Measurements from ENCODE around the gene FOS. TPM values are rescaled to one million over a fixed set of nuclear protein-coding genes. Genes with fewer than 3 reads are reported as not detected.

Gene FOS
- total RNA-seq, 4 donors from 2014 or later = 32.1 to 239 (median 121) TPM

DNA sequence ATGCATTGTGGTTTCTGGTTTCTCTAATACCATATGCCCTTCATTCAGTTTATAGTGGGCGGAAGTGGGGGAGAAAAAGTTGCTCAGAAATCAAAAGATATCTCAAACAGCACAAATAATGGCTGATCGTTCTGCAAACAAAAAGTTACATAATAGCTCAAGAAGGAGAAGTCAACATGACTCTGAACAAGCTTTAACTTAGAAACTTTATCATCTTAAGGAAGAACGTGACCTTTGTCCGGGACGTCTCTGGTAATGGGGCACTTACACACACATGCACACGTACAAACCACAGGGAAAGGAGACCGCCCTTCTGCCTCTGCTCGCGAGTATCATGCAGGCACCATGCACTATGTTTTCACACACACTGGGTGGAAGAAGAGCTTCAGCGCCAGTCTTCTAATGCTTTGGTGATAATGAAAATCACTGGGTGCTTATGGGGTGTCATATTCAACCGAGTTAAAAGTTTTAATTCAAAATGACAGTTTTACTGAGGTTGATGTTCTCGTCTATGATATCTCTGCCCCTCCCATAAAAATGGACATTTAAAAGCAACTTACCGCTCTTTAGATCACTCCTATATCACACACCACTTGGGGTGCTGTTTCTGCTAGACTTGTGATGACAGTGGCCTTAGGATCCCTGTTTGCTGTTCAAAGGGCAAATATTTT lies 4.7 kb downstream of the FOS start:
- Histone ChIP-seq H3K9me3 (no peaks in the 10 kb centered on the region), H3K27ac (no peak overlapping the region), H3K4me3 (replicated peaks in 1 of 3) (no peak overlapping the region), H3K36me3 (peaks cover 11 to 35% of the 10 kb centered on the region in 2 donors), H3K4me1 (peaks cover 16 to 27% of the 10 kb centered on the region in 2 donors), H3K27me3 (no peaks in the 10 kb centered on the region)
- TF ChIP-seq POLR2A (IDR thresholded peaks at IDR 0.05) = no peak
- TF ChIP-seq, protein P1, sequence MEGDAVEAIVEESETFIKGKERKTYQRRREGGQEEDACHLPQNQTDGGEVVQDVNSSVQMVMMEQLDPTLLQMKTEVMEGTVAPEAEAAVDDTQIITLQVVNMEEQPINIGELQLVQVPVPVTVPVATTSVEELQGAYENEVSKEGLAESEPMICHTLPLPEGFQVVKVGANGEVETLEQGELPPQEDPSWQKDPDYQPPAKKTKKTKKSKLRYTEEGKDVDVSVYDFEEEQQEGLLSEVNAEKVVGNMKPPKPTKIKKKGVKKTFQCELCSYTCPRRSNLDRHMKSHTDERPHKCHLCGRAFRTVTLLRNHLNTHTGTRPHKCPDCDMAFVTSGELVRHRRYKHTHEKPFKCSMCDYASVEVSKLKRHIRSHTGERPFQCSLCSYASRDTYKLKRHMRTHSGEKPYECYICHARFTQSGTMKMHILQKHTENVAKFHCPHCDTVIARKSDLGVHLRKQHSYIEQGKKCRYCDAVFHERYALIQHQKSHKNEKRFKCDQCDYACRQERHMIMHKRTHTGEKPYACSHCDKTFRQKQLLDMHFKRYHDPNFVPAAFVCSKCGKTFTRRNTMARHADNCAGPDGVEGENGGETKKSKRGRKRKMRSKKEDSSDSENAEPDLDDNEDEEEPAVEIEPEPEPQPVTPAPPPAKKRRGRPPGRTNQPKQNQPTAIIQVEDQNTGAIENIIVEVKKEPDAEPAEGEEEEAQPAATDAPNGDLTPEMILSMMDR (IDR thresholded peaks at IDR 0.05) = no peak
- intact Hi-C loops (cut with DNase I) = no loop called here
- WGBS, 2 donors = 85 to 87% methylated on average over 13 of the region's 13 CpGs
- DNase-seq = no peak

DNA sequence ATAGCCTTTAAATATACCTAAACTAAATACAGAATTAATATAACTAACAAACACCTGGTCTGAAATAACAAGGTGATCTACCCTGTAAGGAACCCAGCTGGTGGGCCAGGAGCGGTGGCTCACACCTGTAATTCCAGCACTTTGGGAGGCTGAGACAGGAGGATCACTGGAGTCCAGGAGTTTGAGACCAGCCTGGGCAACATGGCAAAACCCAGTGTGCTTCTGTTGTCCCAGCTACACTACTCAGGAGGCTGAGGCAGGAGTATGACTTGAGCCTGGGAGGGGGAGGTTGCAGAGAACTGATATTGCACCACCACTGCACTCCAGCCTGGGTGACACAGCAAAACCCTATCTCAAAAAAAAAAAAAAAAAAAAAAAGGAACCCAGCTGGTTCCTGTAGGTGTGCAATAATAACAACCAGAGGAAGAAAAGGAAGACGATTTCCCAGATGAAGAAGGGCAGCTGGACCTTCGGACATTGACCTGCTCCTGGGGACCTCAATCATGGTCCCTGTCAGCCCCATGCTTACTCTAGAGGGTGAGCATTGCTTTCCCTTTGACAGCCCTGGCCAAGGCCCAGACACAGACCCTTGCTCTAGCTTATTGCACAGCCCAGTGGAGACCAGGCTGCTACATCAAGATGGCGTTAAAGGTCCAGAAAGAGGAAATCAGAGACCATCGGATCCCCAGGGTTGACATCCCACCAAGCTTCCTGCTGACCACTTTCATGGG lies 5.4 kb downstream of the FOS start:
- no peak overlapping the region for H3K4me3 ChIP-seq (replicated peaks in 1 of 3)
- no peak for TF ChIP-seq POLR2A (IDR thresholded peaks at IDR 0.05)
- TF ChIP-seq, protein P1 (IDR thresholded peaks at IDR 0.05) = no peak
- 82 to 83% methylated on average over 5 of the region's 5 CpGs for WGBS, 2 donors
- peaks cover 11 to 33% of the 10 kb centered on the region in 2 donors for H3K36me3 ChIP-seq
- DNase-seq = no peak
- H3K9me3 ChIP-seq = no peaks in the 10 kb centered on the region
- no peak overlapping the region for H3K27ac ChIP-seq
- intact Hi-C loops (cut with DNase I) = no loop called here
- peaks cover 16 to 27% of the 10 kb centered on the region in 2 donors for H3K4me1 ChIP-seq
- H3K27me3 ChIP-seq = no peaks in the 10 kb centered on the region

DNA sequence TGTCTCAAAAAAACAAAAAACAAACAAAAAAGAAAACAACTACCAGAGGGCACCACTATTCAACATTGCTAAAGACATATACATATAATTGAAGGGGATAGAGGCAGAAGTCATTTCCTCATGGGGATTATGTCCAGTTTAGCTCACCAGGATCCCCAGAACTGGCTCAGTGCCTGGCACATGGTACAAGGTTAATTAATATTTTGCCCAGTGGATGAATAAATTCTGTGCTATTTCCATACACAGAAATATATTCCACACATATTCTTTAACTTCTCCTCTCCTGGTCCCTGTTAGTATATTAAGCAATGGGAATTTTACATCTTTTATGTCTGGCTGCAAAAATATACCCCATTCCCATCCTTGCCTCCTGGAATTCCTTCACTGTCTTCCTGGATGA lies 6.7 kb downstream of the FOS start:
- peaks cover 7 to 20% of the 10 kb centered on the region in 2 donors for H3K4me1 ChIP-seq
- no peak overlapping the region for H3K27ac ChIP-seq
- H3K4me3 ChIP-seq (replicated peaks in 1 of 3) = no peak overlapping the region
- peaks cover 11 to 19% of the 10 kb centered on the region in 2 donors for H3K36me3 ChIP-seq
- H3K27me3 ChIP-seq = no peaks in the 10 kb centered on the region
- TF ChIP-seq POLR2A (IDR thresholded peaks at IDR 0.05) = no peak
- intact Hi-C loops (cut with DNase I) = no loop called here
- no peaks in the 10 kb centered on the region for H3K9me3 ChIP-seq
- no peak for DNase-seq

DNA sequence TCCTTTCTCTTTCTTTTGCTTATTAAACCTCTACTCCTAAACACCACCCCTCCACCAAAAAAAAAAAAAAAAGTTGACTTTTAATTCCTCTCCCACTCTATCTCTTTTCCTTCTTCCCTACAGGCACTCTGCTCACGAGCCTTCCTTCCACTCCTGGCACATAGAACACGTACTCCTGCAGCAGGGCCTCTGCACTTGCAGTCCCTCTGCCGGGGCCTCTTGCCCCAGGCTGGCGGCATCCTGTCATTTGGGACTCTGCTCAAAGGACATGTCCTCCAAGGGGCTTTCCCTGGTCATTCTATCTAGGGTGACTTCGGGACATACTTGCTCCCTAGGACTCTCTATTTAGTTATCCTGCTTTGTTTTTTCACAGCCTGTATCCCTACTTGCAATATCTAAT lies 7.7 kb downstream of the FOS start:
- no peak overlapping the region for H3K27ac ChIP-seq
- no peak overlapping the region for H3K4me3 ChIP-seq (replicated peaks in 1 of 3)
- intact Hi-C loops (cut with DNase I) = no loop called here
- no peak for TF ChIP-seq POLR2A (IDR thresholded peaks at IDR 0.05)
- TF ChIP-seq, protein P1 (IDR thresholded peaks at IDR 0.05) = no peak
- WGBS, 2 donors = 48 to 64% methylated on average over 5 of the region's 5 CpGs
- no peaks in the 10 kb centered on the region for H3K27me3 ChIP-seq
- no peak for DNase-seq
- H3K36me3 ChIP-seq = peaks cover 1 to 9% of the 10 kb centered on the region in 2 donors
- no peaks in the 10 kb centered on the region for H3K9me3 ChIP-seq
- H3K4me1 ChIP-seq = peaks cover under 1 to 10% of the 10 kb centered on the region in 2 donors

DNA sequence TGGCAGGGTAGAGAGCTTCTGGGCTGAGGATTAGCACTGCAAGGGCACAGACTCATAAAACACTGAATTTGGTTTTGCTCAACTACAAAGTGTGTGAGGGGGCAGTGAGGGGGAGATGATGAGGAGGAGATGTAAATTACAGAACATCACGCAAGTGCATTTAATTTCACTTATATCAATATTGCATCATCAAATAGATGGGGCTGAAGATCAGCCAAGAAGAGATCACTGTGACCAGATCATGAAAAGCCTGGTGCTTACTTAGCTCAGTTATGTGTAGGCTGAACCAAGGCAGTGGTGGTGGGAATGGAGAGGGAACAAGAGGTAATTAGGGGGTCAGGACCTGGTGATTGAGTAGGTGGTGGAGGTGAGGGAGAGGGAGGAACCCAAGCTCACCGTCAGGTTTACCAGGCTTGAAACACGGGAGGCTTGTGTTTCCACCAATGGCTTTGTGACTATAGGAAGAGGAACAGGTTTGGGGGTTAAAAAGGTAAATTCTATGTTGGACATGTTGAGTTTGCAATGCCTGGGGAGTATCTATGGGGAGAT lies 11.3 kb downstream of the FOS start:
- no peaks in the 10 kb centered on the region for H3K36me3 ChIP-seq
- no peak for DNase-seq
- TF ChIP-seq, protein P1 (IDR thresholded peaks at IDR 0.05) = no peak
- TF ChIP-seq POLR2A (IDR thresholded peaks at IDR 0.05) = no peak
- H3K27me3 ChIP-seq = no peaks in the 10 kb centered on the region
- H3K4me3 ChIP-seq (replicated peaks in 1 of 3) = no peak overlapping the region
- 86 to 90% methylated on average over 3 of the region's 3 CpGs for WGBS, 2 donors
- H3K4me1 ChIP-seq = peaks cover 6 to 10% of the 10 kb centered on the region in 2 donors
- H3K9me3 ChIP-seq = no peaks in the 10 kb centered on the region
- intact Hi-C loops (cut with DNase I) = no loop called here
- no peak overlapping the region for H3K27ac ChIP-seq

Measured in thyroid gland (tissue), 4 donors.